Left lobe of liver (tissue), 1 donor: Measurements from ENCODE around the gene MAFF. TPM values are rescaled to one million over a fixed set of nuclear protein-coding genes. Genes with fewer than 3 reads are reported as not detected.

Experiments
- total RNA-seq: library from RNA; stranded (reverse); gene quantifications from one replicate; pipeline ENCODE4 v1.2.1, GENCODE V29; 2021
- donor health status: DM: no; HTN: yes; CAD: no.

Gene MAFF
- total RNA-seq, 1 donor from 2014 or later: 2.5 TPM

Other genes with a start within 250 kb of the MAFF start
- gene C22orf23, start 248.4 kb upstream of the MAFF start, total RNA-seq: 0.25 TPM
- 64.2 TPM for gene POLR2F, start 248.3 kb upstream of the MAFF start, total RNA-seq
- gene SOX10, start 217.4 kb upstream of the MAFF start, total RNA-seq: 0.30 TPM
- gene PICK1, start 144.6 kb upstream of the MAFF start, total RNA-seq: 16.8 TPM
- not detected for gene SLC16A8, start 117.8 kb upstream of the MAFF start, total RNA-seq
- 1.1 TPM for gene BAIAP2L2, start 91.3 kb upstream of the MAFF start, total RNA-seq
- gene PLA2G6, start 20.2 kb upstream of the MAFF start, total RNA-seq: 32.1 TPM
- 11.7 TPM for gene TMEM184B, start 71.0 kb downstream of the MAFF start, total RNA-seq
- gene CSNK1E, start 115.4 kb downstream of the MAFF start, total RNA-seq: 29.4 TPM